Suprapubic skin (tissue), 4 donors: Measurements from ENCODE around the gene ANO2. TPM values are rescaled to one million over a fixed set of nuclear protein-coding genes. Genes with fewer than 3 reads are reported as not detected.

Experiments
- DNase-seq, 2 donors: peaks; one replicate each; pipeline ENCODE4 v3.0.0-alpha.2; 2019; ENCODE audit warnings: low spot score in 2 of 2
- H3K27ac ChIP-seq: fragments of 200-600 bp; sonication (generic); one replicate; pipeline ENCODE4 v1.5.1; 2019
- H3K27me3 ChIP-seq: fragments of 200-600 bp; sonication (generic); one replicate; pipeline ENCODE4 v1.5.1; 2019
- H3K36me3 ChIP-seq: fragments of 200-600 bp; sonication (generic); one replicate; pipeline ENCODE4 v1.5.1; 2019
- H3K4me1 ChIP-seq: fragments of 200-600 bp; sonication (generic); one replicate; pipeline ENCODE4 v1.5.1; 2019
- H3K4me3 ChIP-seq: fragments of 200-600 bp; sonication (generic); one replicate; pipeline ENCODE4 v1.5.1; 2019; ENCODE audit warnings: mild to moderate bottlenecking
- H3K9me3 ChIP-seq: fragments of 200-600 bp; sonication (generic); one replicate; pipeline ENCODE4 v1.5.1; 2019
- EP300 ChIP-seq: sonication (generic); formaldehyde crosslinking; IDR thresholded peaks from one replicate; pipeline ENCODE4 v1.6.1; 2017; ENCODE audit warnings: antibody characterized with exemption
- POLR2A ChIP-seq, 2 donors: fragments of 450-650 bp; IDR thresholded peaks; one replicate each; pipeline ENCODE4 v1.6.1; 2017; ENCODE audit warnings: antibody characterized with exemption in 2 of 2, mild to moderate bottlenecking in 2 of 2, moderate library complexity in 2 of 2
- POLR2AphosphoS5 ChIP-seq, 3 donors: sonication (generic); formaldehyde crosslinking; IDR thresholded peaks; one replicate each; pipeline ENCODE4 v1.6.1; 2017; ENCODE audit warnings: antibody characterized with exemption in 3 of 3
- WGBS: methylation state at CpG from one replicate; pipeline ENCODE4 v1.1.5; 2018; 5-methylcytosine and 5-hydroxymethylcytosine counted together
- total RNA-seq, 4 donors: library from RNA; depleted of rRNA; stranded (reverse); fragments of >200 nt; gene quantifications; one replicate each; pipeline ENCODE4 v1.1.0, GENCODE V29; 2016
- TF ChIP-seq, protein P1 (sequence below), 2 donors: fragments of 200-600 bp in 1 of 2; fragments of 450-650 bp in 1 of 2; sonication (generic) in 1 of 2; IDR thresholded peaks; one replicate each; pipeline ENCODE4 v1.5.1; 2016 to 2019; ENCODE audit warnings: antibody characterized with exemption in 2 of 2, mild to moderate bottlenecking in 1 of 2, moderate library complexity in 1 of 2

The ANO2 gene
- total RNA-seq, 4 donors from 2014 or later, result 1.1 to 9.7 (median 2.0) TPM

DNA sequence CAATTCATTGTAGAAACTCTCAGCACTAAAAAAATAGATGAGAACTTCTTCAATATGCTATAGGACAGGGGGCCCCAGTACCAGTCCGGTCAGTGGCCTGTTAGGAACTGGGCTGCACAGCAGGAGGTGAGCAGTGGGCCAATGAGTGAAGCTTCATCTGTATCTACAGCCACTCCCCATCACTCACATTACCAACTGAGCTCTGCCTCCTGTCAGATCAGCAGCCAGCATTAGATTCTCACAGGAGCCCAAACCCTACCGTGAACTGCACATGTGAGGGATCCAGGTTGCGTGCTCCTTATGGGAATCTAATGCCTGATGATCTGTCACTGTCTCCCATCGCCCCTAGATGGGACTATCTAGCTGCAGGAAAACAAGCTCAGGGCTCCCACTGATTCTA, 15.7 kb upstream of the ANO2 start:
- no peak for DNase-seq
- H3K36me3 ChIP-seq, result no peaks in the 10 kb centered on the region
- H3K4me1 ChIP-seq, result no peaks in the 10 kb centered on the region
- no peak overlapping the region for H3K4me3 ChIP-seq
- peaks cover 6% of the 10 kb centered on the region for H3K27me3 ChIP-seq
- WGBS, result 95% methylated on average over 4 of the region's 4 CpGs
- no peak overlapping the region for H3K27ac ChIP-seq
- no peaks in the 10 kb centered on the region for H3K9me3 ChIP-seq
- TF ChIP-seq POLR2A (IDR thresholded peaks at IDR 0.05) (no peak), EP300 (no peak), POLR2AphosphoS5 (IDR thresholded peaks at IDR 0.05) (no peak)
- TF ChIP-seq, protein P1, sequence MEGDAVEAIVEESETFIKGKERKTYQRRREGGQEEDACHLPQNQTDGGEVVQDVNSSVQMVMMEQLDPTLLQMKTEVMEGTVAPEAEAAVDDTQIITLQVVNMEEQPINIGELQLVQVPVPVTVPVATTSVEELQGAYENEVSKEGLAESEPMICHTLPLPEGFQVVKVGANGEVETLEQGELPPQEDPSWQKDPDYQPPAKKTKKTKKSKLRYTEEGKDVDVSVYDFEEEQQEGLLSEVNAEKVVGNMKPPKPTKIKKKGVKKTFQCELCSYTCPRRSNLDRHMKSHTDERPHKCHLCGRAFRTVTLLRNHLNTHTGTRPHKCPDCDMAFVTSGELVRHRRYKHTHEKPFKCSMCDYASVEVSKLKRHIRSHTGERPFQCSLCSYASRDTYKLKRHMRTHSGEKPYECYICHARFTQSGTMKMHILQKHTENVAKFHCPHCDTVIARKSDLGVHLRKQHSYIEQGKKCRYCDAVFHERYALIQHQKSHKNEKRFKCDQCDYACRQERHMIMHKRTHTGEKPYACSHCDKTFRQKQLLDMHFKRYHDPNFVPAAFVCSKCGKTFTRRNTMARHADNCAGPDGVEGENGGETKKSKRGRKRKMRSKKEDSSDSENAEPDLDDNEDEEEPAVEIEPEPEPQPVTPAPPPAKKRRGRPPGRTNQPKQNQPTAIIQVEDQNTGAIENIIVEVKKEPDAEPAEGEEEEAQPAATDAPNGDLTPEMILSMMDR (IDR thresholded peaks at IDR 0.05), result no peak

DNA sequence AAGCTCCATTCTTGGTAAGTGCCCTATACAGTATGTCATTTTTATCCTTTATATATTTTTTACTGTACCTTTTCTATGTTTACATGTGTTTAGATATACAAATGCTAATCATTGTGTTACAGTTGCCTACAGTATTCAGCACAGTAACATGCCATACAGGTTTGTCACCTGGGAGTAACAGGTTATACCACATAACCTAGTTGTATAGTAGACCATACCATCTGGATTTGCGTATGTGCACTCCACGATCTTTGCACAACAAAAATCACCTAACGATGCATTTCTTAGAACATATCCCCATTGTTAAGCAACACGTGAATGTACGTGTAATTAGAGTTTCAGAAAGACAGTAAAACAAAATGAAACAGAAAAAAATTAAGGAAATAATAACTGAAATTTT, 11.9 kb upstream of the ANO2 start:
- no peaks in the 10 kb centered on the region for H3K9me3 ChIP-seq
- no peak for TF ChIP-seq EP300
- TF ChIP-seq, protein P1 (IDR thresholded peaks at IDR 0.05), result no peak
- no peak for TF ChIP-seq POLR2A (IDR thresholded peaks at IDR 0.05)
- TF ChIP-seq POLR2AphosphoS5 (IDR thresholded peaks at IDR 0.05), result no peak
- no peaks in the 10 kb centered on the region for H3K4me1 ChIP-seq
- no peaks in the 10 kb centered on the region for H3K36me3 ChIP-seq
- H3K27me3 ChIP-seq, result peaks cover 3% of the 10 kb centered on the region
- no peak overlapping the region for H3K27ac ChIP-seq
- no peak for DNase-seq
- no peak overlapping the region for H3K4me3 ChIP-seq
- 95% methylated on average over 5 of the region's 5 CpGs for WGBS

GRCh38 chr12:5954661-5955060, 9.6 kb upstream of the ANO2 start:
- no peak overlapping the region for H3K4me3 ChIP-seq
- TF ChIP-seq, protein P1 (IDR thresholded peaks at IDR 0.05), result no peak
- no peak for TF ChIP-seq EP300
- TF ChIP-seq POLR2AphosphoS5 (IDR thresholded peaks at IDR 0.05), result no peak
- no peak for TF ChIP-seq POLR2A (IDR thresholded peaks at IDR 0.05)
- DNase-seq, result no peak
- H3K9me3 ChIP-seq, result no peaks in the 10 kb centered on the region
- no peak overlapping the region for H3K27ac ChIP-seq
- H3K36me3 ChIP-seq, result no peaks in the 10 kb centered on the region
- 36% methylated on average over 3 of the region's 3 CpGs for WGBS
- no peaks in the 10 kb centered on the region for H3K4me1 ChIP-seq
- peaks cover 7% of the 10 kb centered on the region for H3K27me3 ChIP-seq

DNA sequence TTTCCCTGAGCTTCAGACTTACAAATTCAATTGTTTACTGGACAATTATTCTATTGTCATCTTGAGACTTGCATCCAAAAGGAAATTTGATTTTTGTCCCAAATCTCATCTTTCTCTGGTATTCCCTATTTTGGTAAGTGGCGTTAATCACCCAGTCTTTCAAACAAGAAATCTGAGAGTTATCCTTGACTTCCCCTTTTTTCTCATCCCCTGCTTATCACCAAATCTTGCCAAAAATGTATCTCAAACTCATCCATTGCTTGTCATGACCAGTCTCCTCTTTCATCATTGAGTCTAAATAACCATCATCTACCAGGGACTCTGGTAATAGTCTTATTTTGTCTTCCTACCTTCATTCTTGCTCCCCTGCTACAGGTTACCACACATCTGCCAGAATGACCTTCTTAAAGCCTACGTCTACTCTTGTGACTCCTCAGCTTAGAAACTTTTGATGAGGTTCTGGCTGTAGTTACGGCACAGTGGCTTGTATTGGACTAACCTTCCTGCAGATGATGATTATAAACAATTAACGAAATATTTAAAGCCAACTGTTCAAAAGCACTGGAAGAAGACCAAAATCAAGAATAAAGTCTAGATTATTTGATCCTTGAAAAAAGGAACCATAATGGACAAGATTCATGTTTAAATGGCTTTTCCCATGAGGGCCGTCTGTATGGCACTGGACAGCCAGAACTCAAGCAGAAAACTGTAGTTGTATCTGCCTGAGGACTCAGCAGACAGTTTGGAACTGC, 9.0 kb upstream of the ANO2 start:
- H3K36me3 ChIP-seq, result no peaks in the 10 kb centered on the region
- no peak overlapping the region for H3K27ac ChIP-seq
- no peak for DNase-seq
- H3K9me3 ChIP-seq, result no peaks in the 10 kb centered on the region
- H3K27me3 ChIP-seq, result peaks cover 9% of the 10 kb centered on the region
- TF ChIP-seq, protein P1 (IDR thresholded peaks at IDR 0.05), result no peak
- TF ChIP-seq EP300 (no peak), POLR2A (IDR thresholded peaks at IDR 0.05) (no peak), POLR2AphosphoS5 (IDR thresholded peaks at IDR 0.05) (no peak)
- no peaks in the 10 kb centered on the region for H3K4me1 ChIP-seq
- 83% methylated on average over 5 of the region's 5 CpGs for WGBS
- no peak overlapping the region for H3K4me3 ChIP-seq

GRCh38 chr12:5952031-5952430, 7.0 kb upstream of the ANO2 start:
- Histone ChIP-seq H3K9me3 (no peaks in the 10 kb centered on the region), H3K27ac (no peak overlapping the region), H3K27me3 (peaks cover 20% of the 10 kb centered on the region), H3K4me1 (no peaks in the 10 kb centered on the region), H3K4me3 (no peak overlapping the region), H3K36me3 (peaks cover 3% of the 10 kb centered on the region)
- no peak for DNase-seq
- no peak for TF ChIP-seq EP300
- TF ChIP-seq, protein P1 (IDR thresholded peaks at IDR 0.05), result no peak
- no peak for TF ChIP-seq POLR2AphosphoS5 (IDR thresholded peaks at IDR 0.05)
- no peak for TF ChIP-seq POLR2A (IDR thresholded peaks at IDR 0.05)
- 91% methylated on average over 3 of the region's 3 CpGs for WGBS
